GM18870 (cell line): ENCODE results near the gene RASGRP4.
"Not testable (repeated sequence)": the region's sequence is repeated elsewhere in the genome, so short reads cannot be mapped to it uniquely, and the experiment has no call there.

Source experiments
- ATAC-seq: cut with Tn5 transposase; IDR thresholded peaks from one replicate; pipeline ENCODE4 v1.9.1; 2021; ENCODE audit warnings: moderate library complexity; ENCODE audit not compliant: unreplicated experiment

The RASGRP4 gene, protein sequence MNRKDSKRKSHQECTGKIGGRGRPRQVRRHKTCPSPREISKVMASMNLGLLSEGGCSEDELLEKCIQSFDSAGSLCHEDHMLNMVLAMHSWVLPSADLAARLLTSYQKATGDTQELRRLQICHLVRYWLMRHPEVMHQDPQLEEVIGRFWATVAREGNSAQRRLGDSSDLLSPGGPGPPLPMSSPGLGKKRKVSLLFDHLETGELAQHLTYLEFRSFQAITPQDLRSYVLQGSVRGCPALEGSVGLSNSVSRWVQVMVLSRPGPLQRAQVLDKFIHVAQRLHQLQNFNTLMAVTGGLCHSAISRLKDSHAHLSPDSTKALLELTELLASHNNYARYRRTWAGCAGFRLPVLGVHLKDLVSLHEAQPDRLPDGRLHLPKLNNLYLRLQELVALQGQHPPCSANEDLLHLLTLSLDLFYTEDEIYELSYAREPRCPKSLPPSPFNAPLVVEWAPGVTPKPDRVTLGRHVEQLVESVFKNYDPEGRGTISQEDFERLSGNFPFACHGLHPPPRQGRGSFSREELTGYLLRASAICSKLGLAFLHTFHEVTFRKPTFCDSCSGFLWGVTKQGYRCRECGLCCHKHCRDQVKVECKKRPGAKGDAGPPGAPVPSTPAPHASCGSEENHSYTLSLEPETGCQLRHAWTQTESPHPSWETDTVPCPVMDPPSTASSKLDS

DNA sequence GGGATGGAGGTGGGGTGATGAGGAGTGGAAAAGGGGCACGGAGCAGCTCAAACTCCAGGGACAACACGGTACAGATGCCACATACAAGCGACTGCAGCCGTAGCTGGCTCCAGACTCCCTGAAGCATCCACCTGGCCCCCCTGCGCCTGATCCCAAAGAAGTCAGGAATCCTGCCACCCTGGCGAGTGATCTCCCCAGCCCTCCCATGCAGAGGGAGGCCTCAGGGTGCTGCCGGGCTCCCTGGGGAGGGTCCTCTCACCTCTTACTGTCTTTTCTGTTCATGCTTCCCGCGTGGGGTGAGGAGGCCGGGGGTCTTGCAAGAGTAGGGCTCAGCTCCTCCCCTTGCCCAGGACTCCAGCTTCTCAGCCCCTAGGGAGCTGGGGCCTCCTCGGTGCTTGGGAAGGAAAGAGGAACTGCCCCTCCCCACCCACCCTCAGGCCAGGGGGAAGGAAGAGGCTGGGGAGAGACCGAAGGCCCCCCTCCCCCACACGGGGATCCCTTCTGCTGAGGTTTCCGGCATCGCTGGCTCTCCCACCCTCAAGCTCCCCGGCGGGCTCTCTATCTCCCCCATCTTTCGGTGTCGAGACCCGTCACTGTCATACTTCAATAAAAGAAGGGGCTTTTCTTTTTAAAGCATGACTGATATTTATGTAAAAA, at the start of gene RASGRP4:
Gene RASGRP4, minus strand, starts transcription at position 410 of the 657 bp plus-strand sequence. Its CDS starts 128 bp downstream, at position 282.
- ATAC-seq = no peak

DNA sequence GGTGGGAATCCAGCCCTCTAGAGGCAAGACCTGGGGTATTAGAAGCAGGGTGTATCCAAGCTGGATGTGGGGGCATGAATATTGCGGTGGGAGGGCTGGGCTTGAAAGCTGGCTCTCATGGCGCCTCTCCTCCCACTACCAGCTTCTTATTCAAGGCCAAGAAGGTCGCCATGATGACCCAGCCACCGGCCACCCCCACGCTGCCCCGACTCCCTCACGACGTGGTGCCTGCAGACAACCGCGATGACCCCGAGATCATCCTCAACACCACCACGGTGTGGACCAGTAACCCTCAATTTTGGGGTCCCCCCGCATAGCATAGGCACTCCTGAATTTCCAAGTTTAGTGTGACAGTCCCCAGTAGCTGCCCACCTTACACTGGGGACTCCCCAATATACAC, 49.2 kb upstream of the RASGRP4 start:
- no peak for ATAC-seq

DNA sequence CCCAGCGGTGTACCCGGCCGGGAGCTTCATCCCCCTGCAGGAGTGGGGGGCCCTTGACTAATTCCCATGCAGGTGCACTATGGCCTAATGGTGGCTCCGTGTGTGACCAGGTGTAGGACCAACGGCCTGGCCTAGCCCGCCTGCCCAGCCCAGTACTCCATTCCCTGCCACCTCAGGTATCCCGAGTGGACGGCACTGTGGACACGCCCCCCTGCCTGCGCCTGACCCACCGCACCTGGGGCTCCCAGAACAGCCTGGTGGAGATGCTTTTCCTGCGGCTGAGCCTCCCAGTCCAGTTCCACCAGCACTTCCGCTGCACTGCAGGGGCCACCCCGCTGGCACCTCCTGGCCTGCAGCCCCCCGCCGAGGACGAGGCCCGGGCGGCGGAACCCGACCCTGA, 47.2 kb upstream of the RASGRP4 start:
- ATAC-seq = no peak

- ATAC-seq = not testable (repeated sequence)
Measured at GRCh38 chr19:38472725-38473124, 46.7 kb upstream of the RASGRP4 start.

DNA sequence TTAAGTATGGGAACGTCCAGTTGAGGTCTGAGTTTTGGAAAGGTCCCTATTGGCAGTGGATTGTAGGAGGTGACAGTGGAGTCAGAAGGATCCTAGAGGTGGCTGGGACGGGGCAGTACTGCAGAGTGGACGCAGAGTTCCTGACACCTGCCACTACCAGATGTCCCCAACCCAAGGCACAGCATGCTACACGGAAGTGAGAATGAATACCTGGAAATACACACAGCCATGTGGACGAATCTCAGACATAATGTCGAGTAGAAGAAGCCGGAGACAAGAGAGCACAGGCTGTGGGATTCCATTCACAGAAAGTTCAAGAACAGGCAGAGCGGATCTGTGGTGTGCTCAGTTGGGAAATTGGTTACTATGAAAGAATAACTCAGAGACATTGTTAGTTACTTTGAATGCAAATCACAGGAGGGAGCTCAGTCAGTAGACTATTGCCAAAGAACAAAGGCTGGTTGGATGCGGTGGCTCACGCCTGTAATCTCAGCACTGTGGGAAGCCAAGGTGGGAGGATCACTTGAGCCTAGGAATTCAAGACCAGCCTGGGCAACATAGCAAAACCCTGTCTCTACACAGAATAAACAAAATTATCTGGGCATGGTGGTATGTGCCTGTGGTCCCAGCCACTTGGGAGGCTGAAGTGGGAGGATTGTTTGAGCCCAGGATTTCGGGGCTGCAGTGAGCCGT, 44.9 kb upstream of the RASGRP4 start:
- ATAC-seq = no peak

GRCh38 chr19:38469151-38469550, 43.1 kb upstream of the RASGRP4 start:
- ATAC-seq = no peak

- ATAC-seq = no peak
Measured at GRCh38 chr19:38467541-38468525, 41.8 kb upstream of the RASGRP4 start.

DNA sequence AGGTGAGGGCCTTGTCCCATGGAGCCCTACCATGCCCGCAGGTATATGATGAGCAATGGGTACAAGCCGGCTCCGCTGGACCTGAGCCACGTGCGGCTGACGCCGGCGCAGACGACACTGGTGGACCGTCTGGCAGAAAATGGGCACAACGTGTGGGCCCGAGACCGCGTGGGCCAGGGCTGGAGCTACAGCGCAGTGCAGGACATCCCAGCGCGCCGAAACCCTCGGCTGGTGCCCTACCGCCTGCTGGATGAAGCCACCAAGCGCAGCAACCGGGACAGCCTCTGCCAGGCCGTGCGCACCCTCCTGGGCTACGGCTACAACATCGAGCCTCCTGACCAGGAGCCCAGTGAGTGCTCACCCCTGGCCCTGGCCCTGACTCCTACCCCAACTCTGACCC, 40.0 kb upstream of the RASGRP4 start:
- no peak for ATAC-seq

- no peak for ATAC-seq
Measured at GRCh38 chr19:38464421-38465082, 38.5 kb upstream of the RASGRP4 start.

DNA sequence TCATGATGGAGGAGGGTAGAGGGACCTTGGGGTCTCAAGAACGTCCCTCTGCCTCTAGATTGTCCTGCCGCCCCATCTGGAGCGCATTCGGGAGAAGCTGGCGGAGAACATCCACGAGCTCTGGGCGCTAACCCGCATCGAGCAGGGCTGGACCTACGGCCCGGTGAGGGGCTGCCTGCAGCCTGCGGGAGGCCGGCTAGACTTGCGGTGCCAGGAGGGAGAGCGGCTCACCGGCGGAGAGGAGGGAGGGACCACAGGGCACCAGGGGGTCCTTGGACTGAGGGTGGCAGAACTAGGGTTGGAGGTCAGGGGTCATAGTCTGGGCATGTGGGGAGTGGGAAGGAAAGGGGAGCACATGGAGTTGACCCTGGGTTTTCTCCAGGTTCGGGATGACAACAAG, 37.3 kb upstream of the RASGRP4 start:
- no peak for ATAC-seq

DNA sequence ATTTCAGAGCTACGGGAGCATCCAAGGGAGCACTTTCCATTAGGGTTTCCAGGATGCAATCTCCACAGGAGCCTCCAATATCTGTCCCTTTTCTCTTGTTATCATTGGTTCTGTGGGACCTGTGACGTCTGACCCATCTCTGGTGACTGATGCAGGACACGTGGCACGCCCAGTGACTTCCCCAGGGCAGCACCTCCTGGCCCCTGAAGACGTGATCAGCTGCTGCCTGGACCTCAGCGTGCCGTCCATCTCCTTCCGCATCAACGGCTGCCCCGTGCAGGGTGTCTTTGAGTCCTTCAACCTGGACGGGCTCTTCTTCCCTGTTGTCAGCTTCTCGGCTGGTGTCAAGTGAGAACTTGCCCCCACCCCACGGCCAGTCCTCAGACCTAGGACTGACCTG, 33.0 kb upstream of the RASGRP4 start:
- ATAC-seq = no peak

DNA sequence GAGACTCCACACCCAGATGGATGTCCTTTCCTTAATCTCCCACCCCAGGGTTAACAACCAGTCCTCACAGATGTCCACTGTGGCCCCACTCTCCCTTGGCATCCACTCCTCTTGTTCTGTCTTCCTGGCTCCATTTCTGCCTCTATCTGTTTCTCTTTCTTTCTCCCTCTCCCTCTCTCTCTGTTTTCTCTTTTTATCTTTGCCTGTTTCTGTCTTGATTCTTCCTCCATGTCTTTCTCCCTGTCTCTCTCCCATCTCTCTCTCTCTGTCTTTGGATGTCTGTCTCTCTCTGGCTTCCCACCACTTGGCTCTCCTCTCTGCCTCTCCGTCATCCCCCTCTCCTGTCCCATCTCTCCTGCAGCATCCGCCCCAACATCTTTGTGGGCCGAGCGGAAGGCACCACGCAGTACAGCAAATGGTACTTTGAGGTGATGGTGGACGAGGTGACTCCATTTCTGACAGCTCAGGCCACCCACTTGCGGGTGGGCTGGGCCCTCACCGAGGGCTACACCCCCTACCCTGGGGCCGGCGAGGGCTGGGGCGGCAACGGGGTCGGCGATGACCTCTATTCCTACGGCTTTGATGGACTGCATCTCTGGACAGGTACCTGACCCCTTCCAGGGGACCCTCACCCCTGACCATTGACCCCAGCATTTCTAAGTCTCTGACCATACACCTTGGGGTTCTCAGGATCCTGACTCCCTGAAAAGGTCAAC, 31.8 kb upstream of the RASGRP4 start:
- ATAC-seq = no peak

DNA sequence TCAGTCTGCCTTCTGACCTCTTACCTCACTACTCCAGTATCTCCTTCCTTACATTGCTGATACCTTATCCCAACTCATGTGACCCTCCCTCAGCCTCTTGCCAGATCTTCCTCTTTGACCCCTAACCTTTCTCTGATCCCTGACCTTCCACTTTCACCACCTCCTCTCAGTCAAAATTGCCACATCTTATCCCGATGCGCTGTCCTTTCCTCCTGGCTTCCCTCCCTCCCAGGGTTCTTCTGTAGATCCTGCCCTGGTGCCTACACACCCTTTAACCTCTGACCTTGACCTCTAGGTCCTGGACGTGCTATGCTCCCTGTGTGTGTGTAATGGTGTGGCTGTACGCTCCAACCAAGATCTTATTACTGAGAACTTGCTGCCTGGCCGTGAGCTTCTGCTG, 31.2 kb upstream of the RASGRP4 start:
- ATAC-seq = no peak

- no peak for ATAC-seq
Measured at GRCh38 chr19:38455031-38455430, 29.0 kb upstream of the RASGRP4 start.

DNA sequence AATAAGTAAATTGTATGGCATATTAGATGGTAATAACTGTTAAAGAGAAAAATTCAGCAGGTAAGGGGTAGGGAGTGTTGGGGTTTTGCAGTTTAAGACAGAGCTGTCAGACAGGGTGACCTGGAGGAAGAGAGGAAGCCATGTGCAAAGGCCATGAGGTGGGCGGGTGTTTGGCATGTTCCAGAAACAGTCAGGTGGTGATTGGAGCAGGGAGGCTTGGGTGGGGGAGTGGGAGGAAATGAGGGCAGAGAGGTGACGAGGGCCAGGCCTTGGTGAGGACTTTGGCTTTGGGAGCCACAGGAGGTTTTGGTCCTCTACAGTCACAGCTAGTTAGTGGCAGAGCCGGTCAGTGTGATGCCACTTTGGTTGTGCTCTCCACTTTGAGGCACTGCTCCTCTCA, 27.6 kb upstream of the RASGRP4 start:
- ATAC-seq = no peak

DNA sequence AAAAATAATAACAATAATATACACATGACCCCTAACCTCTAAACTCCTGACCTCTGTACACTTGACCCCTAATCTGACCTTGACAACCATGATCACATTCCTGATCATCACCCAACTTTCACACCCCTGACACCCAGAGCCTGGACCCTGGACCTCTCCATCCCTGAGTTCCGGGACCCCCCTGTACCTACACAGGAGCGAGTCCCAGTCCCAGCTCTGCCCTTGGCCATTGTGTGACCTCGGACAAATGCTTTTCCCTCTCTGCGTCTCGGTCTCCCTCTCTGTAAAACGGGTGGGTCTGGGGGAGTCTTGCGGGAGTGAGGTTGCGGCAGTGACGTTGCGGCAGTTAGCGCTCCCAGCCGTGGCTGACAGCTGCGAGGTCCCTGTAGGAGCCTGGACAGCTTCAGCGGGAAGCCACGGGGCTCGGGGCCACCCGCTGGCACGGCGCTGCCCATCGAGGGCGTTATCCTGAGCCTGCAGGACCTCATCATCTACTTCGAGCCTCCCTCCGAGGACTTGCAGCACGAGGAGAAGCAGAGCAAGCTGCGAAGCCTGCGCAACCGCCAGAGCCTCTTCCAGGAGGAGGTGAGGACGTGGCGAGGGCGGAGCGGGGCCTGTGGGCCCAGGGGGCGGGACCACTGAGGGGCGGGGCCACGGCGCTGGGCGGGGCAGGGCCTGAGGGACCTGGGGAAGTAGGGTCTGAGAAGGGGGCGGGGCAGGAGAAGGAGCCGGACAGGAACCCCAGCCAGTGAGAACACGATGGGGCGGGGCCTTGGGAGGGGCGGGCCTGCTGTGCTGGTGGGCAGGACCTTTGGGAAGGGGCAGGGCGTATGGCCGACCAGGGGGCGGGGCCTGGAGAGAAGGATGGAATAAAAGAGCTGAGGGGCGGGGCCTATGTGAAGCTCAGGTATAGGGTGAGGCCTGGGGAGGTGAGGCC, 26.7 kb upstream of the RASGRP4 start:
- ATAC-seq = no peak

GRCh38 chr19:38451629-38452028, 25.6 kb upstream of the RASGRP4 start:
- no peak for ATAC-seq

- no peak for ATAC-seq
Measured at GRCh38 chr19:38451036-38451435, 25.0 kb upstream of the RASGRP4 start.
